Kidney (tissue), 14 donors: ENCODE data around the gene ZNF609. TPM values are rescaled to one million over a fixed set of nuclear protein-coding genes. Genes with fewer than 3 reads are reported as not detected.

Experiments
- DNase-seq, 5 donors: peaks; one replicate each; pipeline ENCODE4 v3.0.0-alpha.2; 2013 to 2020
- FAIRE-seq: peaks from 2 replicates; lab custom pipeline; 2012; peaks lifted over from hg19 to GRCh38; lab: Jason Lieb, UNC
- H3K27ac ChIP-seq, 2 donors: one replicate each; pipeline ENCODE4 v1.7.0; 2013; ENCODE audit warnings: low read depth in 2 of 2, low read length in 2 of 2, inconsistent platforms in 1 of 2
- H3K27me3 ChIP-seq: one replicate; pipeline ENCODE4 v1.7.1; 2013; ENCODE audit warnings: low read length, inconsistent platforms; ENCODE audit not compliant: control insufficient read depth, insufficient read depth
- H3K36me3 ChIP-seq, 3 donors: one replicate each; pipeline versions ENCODE4 v1.7.0 to v1.7.1; 2013; ENCODE audit warnings: low read length in 3 of 3, control low read depth in 1 of 3, inconsistent platforms in 1 of 3; ENCODE audit not compliant: insufficient read depth in 3 of 3, control insufficient read depth in 2 of 3
- H3K4me1 ChIP-seq, 3 donors: one replicate each; pipeline versions ENCODE4 v1.7.0 to v1.7.1; 2013; ENCODE audit warnings: low read length in 3 of 3, inconsistent platforms in 1 of 3, low read depth in 1 of 3; ENCODE audit not compliant: control insufficient read depth in 2 of 3, insufficient read depth in 2 of 3
- H3K4me3 ChIP-seq, 3 donors: one replicate each; pipeline versions ENCODE4 v1.7.0 to v1.8.1; 2013; ENCODE audit warnings: low read length in 3 of 3, control low read depth in 1 of 3, inconsistent platforms in 1 of 3
- H3K9ac ChIP-seq, 3 donors: one replicate each; pipeline versions ENCODE4 v1.7.0 to v1.7.1; 2013; ENCODE audit warnings: low read length in 3 of 3, control low read depth in 1 of 3, inconsistent platforms in 1 of 3
- H3K9me3 ChIP-seq, 3 donors: one replicate each; pipeline versions ENCODE4 v1.7.0 to v1.7.1; 2013; ENCODE audit warnings: low read length in 3 of 3, control low read depth in 1 of 3, inconsistent platforms in 1 of 3; ENCODE audit not compliant: control insufficient read depth in 2 of 3, insufficient read depth in 1 of 3
- CTCF ChIP-seq: IDR thresholded peaks from 3 replicates; pipeline ENCODE4 v1.5.1; 2012; ENCODE audit warnings: mild to moderate bottlenecking, moderate library complexity, borderline replicate concordance; ENCODE audit not compliant: insufficient read depth; ENCODE audit errors: extremely low read depth
- intact Hi-C: fragments of 100-400 bp; cut with DNase I; formaldehyde crosslinking; loops from one replicate; pipeline ENCODE4 v1.11.1; 2022
- polyA plus RNA-seq: library from polyadenylated mRNA; stranded (reverse); fragments of 350-450 nt; fragmentation: Illumina TruSeq; extraction: RNeasy Lipid Tissue Mini Kit (QIAGEN cat#74804); gene quantifications from one replicate; pipeline ENCODE4 v1.2.3, GENCODE V29; 2014; ENCODE audit warnings: low read depth, low replicate concordance; ENCODE audit not compliant: insufficient read depth
- total RNA-seq: library from RNA; stranded (reverse); fragmentation: NEBNext Ultra II Directional; extraction: Animal tissue kit (Norgen Biotek cat#: 25700); gene quantifications from one replicate; pipeline ENCODE4 v1.2.1, GENCODE V29; 2021
- donor health status: control.
- donor health status: control.
- donor health status: control.
- donor health status: control.
- donor health status: control.
- donor health status: DM: yes; HTN: yes; CAD: no.
- donor health status: Normal renal cell carcinoma (clear cell type).

Gene ZNF609
- total and polyA plus RNA-seq, 2 donors from 2014 or later: 3.1 to 37.2 TPM

GRCh38 chr15:64430000-64430735 lies 30.2 kb upstream of the ZNF609 start:
- no peaks in the 10 kb centered on the region for H3K27me3 ChIP-seq
- peak overlapping the region in 1 of 2 donors; percentile 14 for H3K27ac ChIP-seq
- DNase-seq (peak in 3 of 5 donors; percentile 20 to 85 (median 49)), FAIRE-seq (no peak)
- H3K9me3 ChIP-seq: no peaks in the 10 kb centered on the region
- H3K9ac ChIP-seq: no peak overlapping the region
- peaks cover 3 to 14% (median 5%) of the 10 kb centered on the region in 3 donors for H3K36me3 ChIP-seq
- TF ChIP-seq CTCF: no peak
- intact Hi-C loops: no loop called here
- no peak overlapping the region for H3K4me3 ChIP-seq
- no peaks in the 10 kb centered on the region for H3K4me1 ChIP-seq

GRCh38 chr15:64437982-64438381 lies 22.4 kb upstream of the ZNF609 start:
- FAIRE-seq: no peak

GRCh38 chr15:64438653-64439447 lies 21.5 kb upstream of the ZNF609 start:
- H3K27me3 ChIP-seq: no peaks in the 10 kb centered on the region
- FAIRE-seq: no peak
- no peak overlapping the region for H3K27ac ChIP-seq
- DNase-seq: no peak
- no peaks in the 10 kb centered on the region for H3K4me1 ChIP-seq
- H3K36me3 ChIP-seq: peaks cover 0 to 2% (median 0%) of the 10 kb centered on the region in 3 donors
- no peak overlapping the region for H3K4me3 ChIP-seq
- TF ChIP-seq CTCF: no peak
- intact Hi-C loops: no loop called here
- no peak overlapping the region for H3K9ac ChIP-seq
- no peaks in the 10 kb centered on the region for H3K9me3 ChIP-seq

More at GRCh38 chr15:64437982-64438381, 22.4 kb upstream of the ZNF609 start:
- no peak for TF ChIP-seq CTCF
- Histone ChIP-seq H3K4me3 (no peak overlapping the region), H3K36me3 (peaks cover 0 to 2% (median 0%) of the 10 kb centered on the region in 3 donors), H3K9ac (no peak overlapping the region), H3K9me3 (no peaks in the 10 kb centered on the region), H3K27ac (no peak overlapping the region), H3K27me3 (no peaks in the 10 kb centered on the region), H3K4me1 (no peaks in the 10 kb centered on the region)
- no peak for DNase-seq
- intact Hi-C loops: no loop called here
